Measurements from ENCODE around the gene PLEKHF1.

The PLEKHF1 gene

GRCh38 chr19:29635963-29636362 lies 29.3 kb upstream of the PLEKHF1 start:
- TF ChIP-seq POLR2AphosphoS5 (IDR thresholded peaks at IDR 0.05; ENCODE audit: low read depth, low read length) (no peak), REST (IDR thresholded peaks at IDR 0.05; ENCODE audit: insufficient read depth in 1 of 2, low read depth in 2 of 2, low read length in 2 of 2) (no peak), FOXP2 (optimal IDR thresholded peaks at IDR 0.05; ENCODE audit: borderline replicate concordance, extremely low read depth, extremely low read length, insufficient read depth) (no peak), TAF1 (IDR thresholded peaks at IDR 0.05; ENCODE audit: borderline replicate concordance, insufficient read depth, low read length) (no peak), SIN3A (IDR thresholded peaks at IDR 0.05; ENCODE audit: borderline replicate concordance, insufficient read depth, low read length) (no peak)

GRCh38 chr19:29636553-29637360 lies 28.5 kb upstream of the PLEKHF1 start:
- no peak for TF ChIP-seq REST (IDR thresholded peaks at IDR 0.05; ENCODE audit: insufficient read depth in 1 of 2, low read depth in 2 of 2, low read length in 2 of 2)
- TF ChIP-seq FOXP2 (optimal IDR thresholded peaks at IDR 0.05; ENCODE audit: borderline replicate concordance, extremely low read depth, extremely low read length, insufficient read depth), result no peak
- TF ChIP-seq SIN3A (IDR thresholded peaks at IDR 0.05; ENCODE audit: borderline replicate concordance, insufficient read depth, low read length), result no peak
- TF ChIP-seq POLR2AphosphoS5 (IDR thresholded peaks at IDR 0.05; ENCODE audit: low read depth, low read length), result no peak

- no peak for TF ChIP-seq FOXP2 (optimal IDR thresholded peaks at IDR 0.05; ENCODE audit: borderline replicate concordance, extremely low read depth, extremely low read length, insufficient read depth)
- no peak for TF ChIP-seq REST (IDR thresholded peaks at IDR 0.05; ENCODE audit: insufficient read depth in 1 of 2, low read depth in 2 of 2, low read length in 2 of 2)
- TF ChIP-seq TAF1 (IDR thresholded peaks at IDR 0.05; ENCODE audit: borderline replicate concordance, insufficient read depth, low read length), result no peak
- no peak for TF ChIP-seq SIN3A (IDR thresholded peaks at IDR 0.05; ENCODE audit: borderline replicate concordance, insufficient read depth, low read length)
- no peak for TF ChIP-seq POLR2AphosphoS5 (IDR thresholded peaks at IDR 0.05; ENCODE audit: low read depth, low read length)
Observed at GRCh38 chr19:29639086-29639485, 26.2 kb upstream of the PLEKHF1 start.

- TF ChIP-seq POLR2AphosphoS5 (IDR thresholded peaks at IDR 0.05; ENCODE audit: low read depth, low read length), result no peak
- TF ChIP-seq SIN3A (IDR thresholded peaks at IDR 0.05; ENCODE audit: borderline replicate concordance, insufficient read depth, low read length), result no peak
- TF ChIP-seq FOXP2 (optimal IDR thresholded peaks at IDR 0.05; ENCODE audit: borderline replicate concordance, extremely low read depth, extremely low read length, insufficient read depth), result no peak
- TF ChIP-seq REST (IDR thresholded peaks at IDR 0.05; ENCODE audit: insufficient read depth in 1 of 2, low read depth in 2 of 2, low read length in 2 of 2), result no peak
- TF ChIP-seq TAF1 (IDR thresholded peaks at IDR 0.05; ENCODE audit: borderline replicate concordance, insufficient read depth, low read length), result no peak
Observed at GRCh38 chr19:29640231-29640630, 25.0 kb upstream of the PLEKHF1 start.
